GM23248 (cell line): ENCODE data around the gene AK5.

Experiments
- EZH2 ChIP-seq: fragments of 200-600 bp; sonication (generic); IDR thresholded peaks from 2 replicates; pipeline ENCODE4 v1.6.1; 2018; ENCODE audit warnings: antibody characterized with exemption, mild to moderate bottlenecking; ENCODE audit not compliant: insufficient read depth, poor library complexity, severe bottlenecking
- EZH2phosphoT487 ChIP-seq: fragments of 200-600 bp; sonication (generic); IDR thresholded peaks from 2 replicates; pipeline ENCODE4 v1.6.1; 2018; ENCODE audit warnings: antibody characterized with exemption, moderate library complexity, mild to moderate bottlenecking, low read depth; ENCODE audit not compliant: insufficient read depth

GRCh38 chr1:77557053-77557452, 275.2 kb downstream of the AK5 start:
- no peak for TF ChIP-seq EZH2
- TF ChIP-seq EZH2phosphoT487, result no peak
